HG02981 (cell line): ENCODE data around the gene NINJ2.

ENCODE experiments used
- ATAC-seq: cut with Tn5 transposase; IDR thresholded peaks from one replicate; pipeline ENCODE4 v1.9.1; 2021; ENCODE audit warnings: mild to moderate bottlenecking, moderate library complexity; ENCODE audit not compliant: unreplicated experiment

NINJ2 gene

DNA sequence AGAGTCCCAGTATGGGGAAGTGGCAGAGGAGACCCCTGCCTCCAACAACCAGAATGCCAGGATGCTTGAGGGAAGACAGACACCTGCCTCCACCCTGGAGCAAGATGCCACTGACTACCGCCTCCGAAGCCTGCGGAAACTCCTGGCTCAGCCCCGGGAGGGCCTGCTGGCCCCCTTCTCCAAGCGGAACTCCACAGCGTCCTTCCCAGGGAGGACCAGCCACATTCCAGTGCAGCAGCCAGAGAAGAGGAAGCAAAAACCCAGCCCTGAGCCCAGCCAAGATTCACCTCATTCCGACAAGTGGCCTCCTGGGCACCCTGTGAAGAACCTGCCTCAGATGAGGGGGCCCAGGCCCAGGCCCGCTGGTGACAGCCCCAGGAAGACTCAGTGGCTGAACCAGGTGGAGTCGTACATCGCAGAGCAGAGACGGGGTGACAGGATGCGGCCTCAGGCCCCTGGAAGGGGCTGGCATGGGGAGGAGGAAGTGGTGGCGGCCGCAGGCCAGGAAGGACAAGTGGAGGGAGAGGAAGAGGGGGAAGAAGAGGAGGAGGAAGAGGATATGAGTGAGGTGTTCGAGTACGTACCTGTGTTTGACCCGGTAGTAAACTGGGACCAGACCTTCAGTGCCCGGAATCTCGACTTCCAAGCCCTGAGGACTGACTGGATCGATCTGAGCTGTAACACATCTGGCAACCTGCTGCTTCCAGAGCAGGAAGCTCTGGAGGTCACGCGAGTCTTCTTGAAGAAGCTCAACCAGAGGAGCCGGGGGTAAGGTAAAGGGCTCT is 109.8 kb downstream of the NINJ2 start:
- ATAC-seq, result no peak

DNA sequence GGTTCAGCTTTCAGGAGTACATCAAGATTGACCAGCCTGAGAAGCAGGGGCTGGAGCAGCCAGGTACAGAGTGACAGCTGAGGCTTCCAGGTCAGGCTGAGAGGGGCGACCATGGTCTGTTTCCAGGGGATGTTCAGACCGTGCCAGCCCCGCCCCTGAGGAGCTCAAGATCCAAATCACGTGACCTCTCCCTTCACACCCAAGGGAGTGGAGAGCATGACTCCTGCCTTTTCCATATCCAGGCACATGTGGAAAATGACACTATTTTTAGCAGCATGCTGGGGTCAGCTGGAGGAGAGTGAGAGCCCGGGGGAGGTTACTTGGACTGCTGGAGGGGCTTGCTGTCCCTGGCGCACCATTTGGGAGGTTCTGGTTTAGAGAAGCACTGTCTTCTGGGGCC is 110.8 kb downstream of the NINJ2 start:
- no peak for ATAC-seq

DNA sequence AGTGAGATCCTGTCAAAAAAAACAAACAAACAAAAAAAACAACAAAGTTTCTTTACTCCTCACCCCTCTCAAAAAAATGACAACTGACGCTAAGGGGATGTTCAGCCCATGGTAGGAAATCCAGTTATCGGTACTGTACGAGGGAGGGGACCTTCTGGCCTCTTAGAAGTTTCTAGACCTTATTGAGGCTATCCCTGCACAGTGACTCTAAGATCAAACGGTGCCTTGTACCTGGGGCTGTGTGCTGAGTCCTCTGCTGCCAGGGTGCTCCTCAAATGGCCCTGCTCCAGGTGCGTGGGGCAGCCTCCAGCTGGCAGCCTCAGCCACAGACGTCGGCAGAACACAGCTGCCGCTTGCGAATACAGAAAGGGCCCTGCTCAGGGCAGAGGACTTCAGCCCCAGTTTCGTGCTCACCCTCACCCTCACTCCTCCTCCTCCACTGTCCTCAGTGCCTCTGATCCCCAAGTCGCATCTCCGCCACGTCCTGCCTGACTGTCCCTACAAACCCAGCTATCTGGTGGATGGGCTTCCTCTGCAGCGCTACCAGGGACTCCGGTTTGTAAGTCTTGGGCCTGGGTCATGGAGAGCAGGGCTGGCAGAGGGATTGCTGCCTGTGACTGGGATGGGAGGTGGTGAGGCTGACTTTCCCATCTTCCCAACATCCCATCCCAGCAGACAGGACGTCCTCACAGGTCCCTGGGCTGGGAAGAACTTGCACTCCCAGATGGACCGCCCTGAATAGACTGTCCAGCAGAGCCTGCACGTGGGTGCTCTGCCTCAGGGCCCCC is 112.6 kb downstream of the NINJ2 start:
- no peak for ATAC-seq

DNA sequence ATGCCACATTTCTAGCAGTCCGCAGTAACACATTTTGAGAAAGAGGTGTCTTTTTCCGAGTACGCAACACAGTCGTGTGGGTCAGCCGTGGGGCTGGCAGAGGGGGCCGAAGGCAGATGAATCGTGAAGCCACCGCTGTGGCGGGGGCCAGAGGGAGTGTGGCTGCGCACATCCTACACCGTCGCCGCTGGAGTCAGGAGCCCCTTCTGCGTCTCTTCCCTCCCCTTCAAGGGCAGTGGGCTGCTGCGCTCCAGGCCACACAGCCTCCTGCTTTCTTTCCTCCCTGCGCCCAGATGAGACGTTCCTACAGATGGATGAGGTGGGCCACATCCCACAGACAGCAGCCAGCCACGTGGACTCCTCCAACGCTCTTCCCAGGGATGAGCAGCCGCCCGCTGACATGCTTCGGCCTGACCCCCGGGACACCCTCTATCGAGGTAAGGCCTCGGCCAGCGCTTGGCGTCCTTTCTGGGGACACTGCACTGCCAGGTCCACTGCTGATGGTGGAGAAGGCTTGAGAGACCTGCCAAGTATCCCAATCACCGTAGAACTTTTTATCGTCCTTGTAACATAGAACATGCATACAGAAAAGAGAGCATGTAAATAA is 113.7 kb downstream of the NINJ2 start:
- no peak for ATAC-seq

DNA sequence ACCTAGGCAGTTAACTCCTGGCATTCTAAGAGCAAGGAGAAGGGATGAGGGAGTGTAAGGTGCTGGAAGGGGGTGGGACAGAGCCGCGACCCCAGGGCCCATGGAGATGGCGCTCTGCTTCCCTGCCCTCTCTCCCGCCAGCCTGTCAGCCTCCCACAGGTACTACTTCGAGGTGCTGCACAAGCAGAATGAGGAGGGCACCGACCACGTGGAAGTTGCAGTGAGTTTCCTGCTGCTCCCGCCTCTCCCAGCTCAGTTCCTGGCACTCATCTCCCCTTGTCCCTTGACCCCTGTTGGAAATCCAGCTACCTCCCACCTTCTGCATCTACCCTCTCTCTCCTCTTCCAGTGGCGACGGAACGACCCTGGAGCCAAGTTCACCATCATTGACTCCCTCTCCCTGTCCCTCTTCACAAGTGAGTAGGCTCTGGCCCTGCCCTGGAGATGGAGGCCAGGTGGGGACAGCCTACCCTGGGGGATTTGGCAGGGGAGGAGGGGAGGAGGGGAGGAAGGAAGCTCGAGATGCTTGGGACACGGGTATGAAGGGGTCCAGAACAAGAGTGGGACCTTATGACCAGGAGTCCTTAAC is 115.3 kb downstream of the NINJ2 start:
- no peak for ATAC-seq

DNA sequence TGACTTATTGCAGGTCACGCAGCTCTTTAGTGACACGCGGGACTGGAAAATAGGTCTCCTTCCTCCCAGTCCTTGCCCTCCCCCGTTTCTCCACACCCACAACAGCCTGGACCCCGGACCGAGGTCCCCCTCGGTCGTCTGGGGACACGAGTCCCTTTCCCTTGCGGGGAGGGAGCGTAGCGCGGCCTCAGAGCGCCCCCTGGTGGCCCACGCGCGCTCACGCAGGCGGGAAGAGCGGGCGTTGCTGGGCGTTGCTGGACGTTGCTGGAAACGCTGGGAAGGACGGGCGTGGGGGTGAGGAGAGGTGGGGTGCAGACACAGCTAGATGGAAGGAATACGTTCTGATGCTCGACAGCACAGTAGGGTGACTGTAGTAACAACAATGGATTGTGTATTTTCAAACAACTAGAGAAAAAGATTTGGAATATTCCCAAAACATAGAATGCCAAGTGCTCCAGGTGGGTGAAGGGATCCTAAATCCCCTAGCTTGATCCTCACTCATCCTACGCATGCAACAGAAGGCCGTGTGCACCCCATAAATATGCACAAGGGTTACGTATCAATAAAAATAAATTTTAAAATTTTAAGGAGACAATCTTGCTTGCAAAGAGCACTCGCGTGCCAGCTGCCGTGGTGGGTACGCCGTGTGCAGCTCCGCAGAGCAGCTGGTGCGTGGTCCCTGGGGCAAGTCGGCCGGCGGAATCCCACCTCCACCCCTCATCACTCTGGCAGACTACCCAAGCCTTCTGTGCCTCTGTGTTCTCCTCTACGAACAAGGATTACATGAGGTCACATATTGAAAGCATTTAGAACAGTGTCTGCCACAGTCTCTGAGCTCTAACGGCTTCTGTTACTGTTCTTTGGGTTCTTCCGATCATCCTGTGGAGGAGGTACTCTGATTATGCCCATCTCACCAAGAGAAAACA is 116.1 kb downstream of the NINJ2 start:
- no peak for ATAC-seq

DNA sequence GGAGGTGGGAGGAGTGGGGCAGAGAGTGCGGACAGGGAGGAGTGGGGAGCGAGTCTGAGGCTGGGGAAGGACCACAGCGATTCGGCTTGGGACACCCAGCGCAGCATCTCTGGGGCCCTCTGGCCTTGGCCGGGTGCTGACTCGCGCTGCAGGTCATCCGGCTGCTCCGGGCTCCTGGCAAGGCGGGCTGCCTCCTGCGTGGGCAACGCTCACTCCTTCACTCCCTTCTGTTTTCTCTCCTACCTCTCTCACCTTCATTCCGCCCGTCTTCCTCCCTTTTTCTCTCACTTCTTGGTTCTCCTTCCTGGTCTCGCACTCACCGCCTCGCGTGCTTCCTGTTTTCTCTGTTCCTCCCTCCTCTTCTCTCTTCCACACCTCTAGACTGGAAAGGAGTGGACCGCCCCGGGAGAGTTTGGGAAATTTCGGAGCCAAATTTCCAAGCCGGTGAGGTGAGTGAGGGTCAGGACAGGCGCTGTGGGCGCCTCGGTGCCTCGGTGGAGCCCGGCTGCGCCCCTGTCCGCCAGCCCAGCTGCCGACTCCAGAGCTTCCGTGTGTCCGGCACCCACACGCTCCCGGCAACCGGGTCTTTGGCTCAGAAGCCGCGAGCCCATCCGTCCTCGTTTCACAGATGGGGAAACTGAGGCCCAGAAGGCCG is 116.9 kb downstream of the NINJ2 start:
- ATAC-seq, result no peak

DNA sequence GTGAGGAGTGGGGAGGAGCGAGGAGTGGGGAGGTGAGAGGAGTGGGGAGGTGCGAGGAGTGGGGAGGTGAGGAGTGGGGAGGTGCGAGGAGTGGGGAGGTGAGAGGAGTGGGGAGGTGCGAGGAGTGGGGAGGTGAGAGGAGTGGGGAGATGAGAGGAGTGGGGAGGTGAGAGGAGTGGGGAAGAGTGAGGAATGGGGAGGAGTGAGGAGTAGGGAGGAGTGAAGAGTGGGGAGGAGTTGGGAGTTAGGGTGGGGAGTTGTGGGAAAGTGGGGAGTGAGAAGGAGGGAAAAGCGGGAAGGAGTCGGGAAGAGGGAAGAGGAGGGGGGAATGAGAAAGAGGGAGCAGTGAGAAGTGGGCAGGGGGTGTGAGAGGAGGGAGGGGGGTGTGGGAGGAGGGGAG is 117.4 kb downstream of the NINJ2 start:
- ATAC-seq, result no peak

DNA sequence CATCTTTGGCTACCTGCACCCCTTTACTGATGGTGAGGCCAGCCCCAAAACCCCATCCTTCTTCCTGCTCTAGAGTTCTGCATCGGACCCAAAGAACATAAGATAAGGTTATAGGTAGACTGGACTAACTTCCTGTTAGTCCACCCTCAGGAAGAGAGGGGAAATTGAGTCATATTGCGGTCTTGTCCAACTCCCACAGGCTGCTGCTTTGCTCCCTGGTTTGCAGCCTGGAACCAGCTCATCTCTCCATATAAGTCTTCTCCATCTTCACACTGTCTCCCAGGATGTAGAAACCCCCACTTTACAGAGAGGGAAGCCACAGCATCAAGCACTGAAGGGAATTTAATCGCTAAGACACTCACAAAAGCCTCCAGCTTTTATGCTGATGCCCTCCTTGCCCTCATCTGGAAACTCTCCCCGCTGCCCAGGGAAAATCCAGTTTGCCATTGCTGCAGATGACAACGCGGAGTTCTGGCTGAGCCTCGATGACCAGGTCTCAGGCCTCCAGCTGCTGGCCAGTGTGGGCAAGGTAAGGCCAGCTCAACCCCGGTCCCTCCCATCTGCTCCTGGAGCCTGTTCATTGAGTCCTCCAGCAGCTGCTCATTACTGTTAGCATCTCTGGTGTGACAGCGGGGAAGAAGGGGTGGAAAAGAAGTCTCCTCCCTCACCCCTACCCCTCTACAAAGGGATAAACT is 118.2 kb downstream of the NINJ2 start:
- no peak for ATAC-seq

DNA sequence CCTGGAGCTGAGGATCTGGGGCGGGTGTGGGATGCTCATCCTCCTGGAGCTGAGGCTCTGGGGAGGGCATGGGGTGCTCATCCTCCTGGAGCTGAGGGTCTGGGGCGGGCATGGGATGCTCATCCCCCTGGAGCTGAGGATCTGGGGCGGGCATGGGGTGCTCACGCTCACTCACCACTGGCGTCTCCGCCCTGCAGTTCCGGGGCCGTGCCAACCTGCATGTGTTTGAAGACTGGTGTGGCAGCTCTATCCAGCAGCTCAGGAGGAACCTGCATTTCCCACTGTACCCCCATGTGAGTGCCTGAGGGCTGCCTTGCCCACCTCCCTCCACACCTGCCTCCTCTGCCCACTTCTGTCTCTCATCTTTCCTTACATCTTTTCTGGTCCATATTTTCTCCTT is 119.1 kb downstream of the NINJ2 start:
- ATAC-seq, result no peak

DNA sequence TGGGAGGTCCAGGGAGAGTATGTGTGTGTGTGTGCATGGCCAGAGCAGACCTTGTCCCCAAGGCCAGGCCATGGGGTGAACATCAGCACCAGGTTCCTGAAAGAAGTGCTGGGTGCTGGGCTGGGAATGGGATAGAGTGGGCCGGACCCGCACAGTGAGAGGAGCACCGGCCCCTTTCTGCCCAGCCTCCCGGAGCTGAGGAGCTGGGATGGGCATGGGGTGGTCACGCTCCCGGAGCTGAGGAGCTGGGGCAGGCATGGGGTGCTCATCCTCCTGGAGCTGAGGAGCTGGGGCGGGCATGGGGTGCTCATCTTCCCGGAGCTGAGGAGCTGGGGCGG is 120.2 kb downstream of the NINJ2 start:
- ATAC-seq, result no peak

DNA sequence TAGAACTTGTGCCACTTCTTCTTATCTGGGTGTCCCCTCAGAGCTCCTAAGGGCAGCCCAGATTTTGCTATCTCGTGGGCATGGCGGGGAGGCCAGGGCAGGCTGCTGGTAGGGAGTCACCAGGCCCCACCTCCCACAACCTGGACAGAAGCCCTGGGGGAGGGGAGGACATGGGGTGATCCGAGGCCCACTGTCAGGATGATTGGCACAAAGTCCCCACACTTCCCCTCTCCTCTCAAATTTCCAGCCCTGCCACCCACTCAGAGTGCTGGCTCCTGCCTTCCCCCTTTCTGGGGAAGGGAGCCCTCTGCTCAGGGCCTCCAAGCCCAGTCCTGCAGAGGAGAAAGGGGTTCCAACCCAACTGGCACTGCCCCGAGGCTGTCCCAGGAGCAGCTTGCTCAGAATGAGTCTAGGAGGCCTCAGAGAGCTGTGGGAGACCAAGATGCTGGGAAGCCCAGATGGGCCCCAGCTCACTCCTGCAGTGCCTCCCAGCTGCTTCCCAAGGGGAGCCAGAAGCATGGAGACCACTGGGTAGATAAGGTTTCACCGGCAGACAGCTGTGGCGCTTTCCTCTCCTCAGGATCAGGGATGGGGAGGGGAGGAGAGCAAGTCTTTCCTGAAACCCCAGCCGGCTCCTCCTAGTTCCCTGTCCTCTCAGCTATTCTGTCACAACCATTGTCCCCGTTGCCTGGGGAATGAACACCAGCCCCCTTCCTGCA is 120.7 kb downstream of the NINJ2 start:
- no peak for ATAC-seq

DNA sequence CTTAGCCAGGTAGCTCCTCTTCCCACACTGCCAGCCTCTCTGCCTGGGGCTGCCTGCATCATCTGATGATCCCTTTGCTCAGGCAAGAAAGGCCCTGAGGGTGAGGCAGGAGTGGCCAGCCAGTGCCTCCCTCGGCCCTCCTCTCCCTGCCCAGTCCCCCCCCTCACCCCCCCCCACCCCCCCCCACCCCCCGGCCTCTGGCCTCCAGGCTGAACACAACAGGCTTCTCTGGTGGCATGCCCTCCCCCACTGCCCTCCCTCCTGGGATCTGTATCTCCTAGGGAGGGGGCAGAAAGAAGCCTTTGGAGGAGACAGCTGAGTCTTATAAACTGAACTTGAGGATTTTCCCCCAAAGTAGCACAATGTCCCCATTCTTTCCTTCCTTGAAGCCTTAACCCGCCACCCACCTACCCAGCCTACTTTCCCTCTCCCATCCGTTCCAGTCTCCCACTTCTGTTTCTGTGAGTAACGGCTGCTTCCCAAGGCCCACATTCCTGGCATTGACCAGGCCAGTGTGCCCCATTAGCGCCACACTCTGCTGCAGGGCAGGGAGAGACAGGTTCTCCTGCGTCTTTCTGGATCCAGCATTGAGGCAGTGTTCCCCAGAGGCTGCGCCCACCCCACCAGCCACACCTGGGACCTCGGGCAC is 121.4 kb downstream of the NINJ2 start:
- ATAC-seq, result no peak

DNA sequence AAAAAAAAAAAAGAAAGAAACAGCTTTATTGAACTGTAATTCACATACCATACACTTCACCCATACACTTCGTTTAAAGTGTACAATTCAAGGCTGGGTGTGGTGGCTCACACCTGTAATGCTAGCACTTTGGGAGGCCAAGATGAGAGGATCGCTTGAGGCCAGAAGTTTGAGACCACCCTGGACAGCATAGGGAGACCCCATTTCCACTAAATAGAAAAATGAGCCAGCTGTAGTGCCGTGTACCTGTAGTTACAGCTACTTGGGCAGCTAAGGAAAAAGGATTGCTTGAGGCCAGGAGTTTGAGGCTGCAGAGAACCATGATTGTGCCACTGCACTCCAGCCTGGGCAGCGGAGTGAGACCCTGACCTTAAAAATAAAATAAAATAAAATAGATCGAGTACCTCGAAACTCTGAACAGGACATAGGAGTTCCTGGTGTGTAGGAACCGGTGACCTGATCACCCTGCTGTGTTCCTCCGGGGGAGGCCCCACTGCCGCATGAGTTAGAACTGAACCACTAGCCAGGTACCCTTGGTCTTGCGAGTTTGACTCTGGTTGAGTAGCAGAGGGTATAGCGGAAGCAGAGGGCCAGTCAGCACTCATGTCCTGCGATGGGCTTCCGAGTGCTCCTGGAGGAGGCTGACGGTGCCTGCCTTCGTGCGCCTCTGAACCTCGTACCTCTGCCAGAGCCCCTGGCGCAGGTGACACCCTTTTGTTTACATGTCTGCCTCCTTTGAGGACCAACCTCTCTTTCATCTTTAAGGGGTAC is 123.5 kb downstream of the NINJ2 start:
- no peak for ATAC-seq

DNA sequence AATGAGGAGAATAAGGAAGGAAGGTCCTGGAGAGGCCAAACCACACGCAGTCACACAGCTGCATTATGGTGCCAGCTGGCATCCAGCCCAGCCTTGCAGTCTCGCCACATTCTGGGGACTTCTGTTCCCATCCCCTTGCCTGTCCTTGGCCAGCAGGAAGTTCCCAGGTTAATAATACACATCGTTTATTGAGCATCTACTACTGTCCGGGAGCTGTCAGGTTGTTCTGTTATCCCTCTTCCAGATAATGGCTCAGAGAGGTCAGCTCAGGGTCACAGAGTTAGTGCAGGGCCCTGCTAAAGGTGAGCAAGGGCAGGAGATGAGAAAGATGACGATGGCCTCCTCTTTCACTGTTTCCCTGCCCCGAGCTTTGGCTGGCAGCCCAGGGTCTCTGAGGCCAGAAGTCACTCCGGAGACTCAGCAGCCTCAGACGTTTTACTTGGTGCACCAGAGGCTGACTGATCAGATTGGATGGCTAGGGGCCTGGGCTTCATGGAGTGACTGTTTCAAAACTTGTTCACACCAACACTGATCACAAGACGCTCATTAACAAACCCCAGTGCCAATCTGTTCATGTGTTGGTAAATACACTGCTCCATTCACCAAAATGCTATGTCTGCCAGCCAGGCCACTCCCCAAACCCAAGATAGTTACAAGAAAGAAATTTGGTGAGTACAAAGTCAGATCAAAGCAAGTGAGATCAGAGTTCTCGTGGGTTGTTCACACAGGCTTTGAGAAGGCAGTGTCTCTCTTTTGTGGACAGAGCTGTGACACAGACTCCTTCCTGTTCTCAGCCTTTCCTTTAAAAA is 124.3 kb downstream of the NINJ2 start:
- no peak for ATAC-seq

DNA sequence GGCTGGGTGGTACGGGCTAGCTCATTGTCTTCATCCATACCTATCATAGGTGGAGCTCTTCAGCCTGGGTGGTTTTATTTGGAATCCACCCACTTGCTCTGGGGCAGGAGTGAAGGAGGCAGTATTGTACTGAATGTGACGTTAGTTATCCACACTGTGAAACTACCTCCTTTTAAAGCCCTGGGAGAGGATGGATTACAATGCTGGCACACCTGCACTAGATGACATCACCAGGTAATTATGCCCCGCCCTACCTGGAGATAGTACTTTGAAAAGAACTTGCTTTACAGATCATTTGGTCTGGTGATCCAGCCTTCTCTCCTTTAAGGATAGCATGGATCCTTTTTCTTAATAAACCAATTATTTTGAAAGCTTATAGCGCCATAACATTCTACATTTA is 125.5 kb downstream of the NINJ2 start:
- ATAC-seq, result no peak

DNA sequence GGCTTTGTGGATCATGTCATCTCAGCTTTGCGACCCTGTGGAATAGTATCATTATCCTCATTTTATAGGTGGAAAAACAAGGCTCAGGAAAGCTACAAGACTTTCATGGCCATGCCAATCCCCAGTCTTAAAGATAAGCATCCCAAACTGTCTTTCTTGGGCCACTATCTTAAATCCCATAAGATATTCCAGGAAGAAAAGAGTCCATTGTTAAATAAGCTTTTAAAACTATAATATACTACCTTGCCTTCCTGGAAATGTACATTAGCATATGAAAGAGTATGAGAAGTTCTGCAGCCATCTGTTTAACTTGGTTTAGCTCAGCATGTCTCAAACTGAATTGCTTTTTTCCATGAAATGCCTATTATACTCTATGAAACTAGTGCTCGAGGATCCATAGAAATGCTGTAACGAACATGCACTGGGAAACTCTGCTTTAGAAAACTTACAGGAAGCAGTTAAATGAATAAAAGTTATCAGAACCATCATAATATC is 126.4 kb downstream of the NINJ2 start:
- no peak for ATAC-seq
